IMR-90 (cell line): ENCODE measurements around the gene SLC5A11. TPM values are rescaled to one million over a fixed set of nuclear protein-coding genes. Genes with fewer than 3 reads are reported as not detected.

Experiments
- ATAC-seq: fragments of 200-7000 bp; cut with Tn5 transposase; 2 replicates; pipeline ENCODE4 v1.9.1; 2020; ENCODE audit warnings: low read depth, mild to moderate bottlenecking, moderate library complexity
- BruUV-seq: library from RNA; stranded (reverse); fragments of 400-500 nt; replicated peaks from 2 replicates; lab custom pipeline; 2021; lab: Mats Ljungman, UMichigan
- CTCF ChIA-PET: fragments of 300-600 bp; formaldehyde crosslinking; extraction: SDS; loops from one replicate; lab custom pipeline; 2021; ENCODE audit warnings: antibody characterized with exemption; lab: Yijun Ruan, JAX
- POLR2A ChIA-PET: fragments of 300-600 bp; sonication (Branson Sonifier 250); formaldehyde crosslinking; loops from one replicate; lab custom pipeline; 2022; ENCODE audit warnings: antibody characterized with exemption; ENCODE audit not compliant: unreplicated experiment; lab: Charles Lee
- DNase-seq: peaks from one replicate; pipeline ENCODE4 v3.0.0; 2013
- H2AFZ ChIP-seq: replicated peaks from 2 replicates; pipeline ENCODE3; 2013; ENCODE audit warnings: low read length, mild to moderate bottlenecking; ENCODE audit not compliant: poor library complexity
- H2AK5ac ChIP-seq: 2 replicates; pipeline ENCODE4 v1.6.1; 2013; ENCODE audit warnings: low read depth, low read length, inconsistent platforms
- H2AK9ac ChIP-seq: replicated peaks from 2 replicates; pipeline ENCODE3; 2013; ENCODE audit warnings: mild to moderate bottlenecking, low read depth, low read length, moderate library complexity; ENCODE audit not compliant: poor library complexity
- H2BK120ac ChIP-seq: 2 replicates; pipeline ENCODE4 v1.6.1; 2013; ENCODE audit warnings: low read depth, low read length, inconsistent platforms
- H2BK15ac ChIP-seq: 3 replicates; pipeline ENCODE4 v1.6.1; 2013; ENCODE audit warnings: low read depth, low read length, inconsistent platforms
- H2BK20ac ChIP-seq: 2 replicates; pipeline ENCODE4 v1.6.1; 2013; ENCODE audit warnings: low read depth, mild to moderate bottlenecking, inconsistent platforms, low read length, moderate library complexity
- H2BK5ac ChIP-seq: 2 replicates; pipeline ENCODE4 v1.6.1; 2013; ENCODE audit warnings: mild to moderate bottlenecking, low read depth, low read length, inconsistent platforms; ENCODE audit not compliant: poor library complexity, severe bottlenecking
- H3K14ac ChIP-seq: replicated peaks from 2 replicates; pipeline ENCODE4 v1.6.1; 2013; ENCODE audit warnings: low read depth, low read length, inconsistent platforms
- H3K18ac ChIP-seq: 2 replicates; pipeline ENCODE4 v1.6.1; 2013; ENCODE audit warnings: low read depth, low read length, control low read depth
- H3K23ac ChIP-seq: 2 replicates; pipeline ENCODE4 v1.6.1; 2013; ENCODE audit warnings: low read depth, low read length, inconsistent platforms
- H3K27ac ChIP-seq: 2 replicates; pipeline ENCODE4 v1.5.1; 2013; ENCODE audit warnings: mild to moderate bottlenecking, control low read depth, low read length; ENCODE audit not compliant: insufficient read depth
- H3K27me3 ChIP-seq: 2 replicates; pipeline ENCODE4 v1.6.1; 2013; ENCODE audit warnings: low read length; ENCODE audit not compliant: control insufficient read depth, insufficient read depth
- H3K36me3 ChIP-seq: 2 replicates; pipeline ENCODE4 v1.6.1; 2013; ENCODE audit warnings: low read length, mixed read lengths; ENCODE audit not compliant: control insufficient read depth, insufficient read depth
- H3K4ac ChIP-seq: 2 replicates; pipeline ENCODE4 v1.6.1; 2013; ENCODE audit warnings: low read depth, low read length, inconsistent platforms
- H3K4me1 ChIP-seq: 2 replicates; pipeline ENCODE4 v1.6.1; 2013; ENCODE audit warnings: low read length, mixed read lengths; ENCODE audit not compliant: control insufficient read depth, insufficient read depth
- H3K4me2 ChIP-seq: 2 replicates; pipeline ENCODE4 v1.6.1; 2013; ENCODE audit warnings: low read depth, mild to moderate bottlenecking, control low read depth, low read length, moderate library complexity
- H3K4me3 ChIP-seq: 2 replicates; pipeline ENCODE4 v1.5.1; 2013; ENCODE audit warnings: low read depth, mild to moderate bottlenecking, control low read depth, low read length, moderate library complexity; ENCODE audit not compliant: insufficient read depth
- H3K56ac ChIP-seq: 2 replicates; pipeline ENCODE4 v1.6.1; 2013; ENCODE audit warnings: low read length, inconsistent platforms; ENCODE audit not compliant: insufficient read depth; ENCODE audit errors: extremely low read depth
- H3K79me1 ChIP-seq, 2 experiments: 2 replicates each; pipeline ENCODE4 v1.6.1; 2013; ENCODE audit warnings: low read length in 2 of 2, inconsistent platforms in 1 of 2, low read depth in 1 of 2
- H3K9ac ChIP-seq: 2 replicates; pipeline ENCODE4 v1.6.1; 2013; ENCODE audit warnings: low read depth, low read length, control low read depth
- H3K9me1 ChIP-seq: 2 replicates; pipeline ENCODE4 v1.6.1; 2013; ENCODE audit warnings: low read length, inconsistent platforms; ENCODE audit not compliant: insufficient read depth
- H3K9me3 ChIP-seq: 2 replicates; pipeline ENCODE4 v1.6.1; 2013; ENCODE audit warnings: low read length; ENCODE audit not compliant: control insufficient read depth, insufficient read depth
- H4K20me1 ChIP-seq: 2 replicates; pipeline ENCODE4 v1.6.1; 2013; ENCODE audit warnings: low read length, inconsistent platforms; ENCODE audit not compliant: insufficient read depth
- H4K5ac ChIP-seq: 2 replicates; pipeline ENCODE4 v1.6.1; 2013; ENCODE audit warnings: mild to moderate bottlenecking, low read depth, low read length, control low read depth
- H4K8ac ChIP-seq, 2 experiments: 2 replicates each; pipeline ENCODE4 v1.6.1; 2013; ENCODE audit warnings: low read depth in 2 of 2, low read length in 2 of 2, control low read depth in 1 of 2, inconsistent platforms in 1 of 2
- H4K91ac ChIP-seq: 2 replicates; pipeline ENCODE4 v1.6.1; 2013; ENCODE audit warnings: low read depth, low read length, inconsistent platforms; ENCODE audit not compliant: insufficient read depth
- BHLHE40 ChIP-seq: fragments of 150-350 bp; IDR thresholded peaks from 2 replicates; pipeline ENCODE4 v1.6.1; 2016; ENCODE audit warnings: mild to moderate bottlenecking, low read depth, low read length
- MAFK ChIP-seq: IDR thresholded peaks from 2 replicates; pipeline ENCODE4 v1.6.1; 2012; ENCODE audit warnings: low read depth, low read length, improper control_type of control experiment
- MXI1 ChIP-seq: IDR thresholded peaks from 2 replicates; pipeline ENCODE4 v1.6.1; 2012; ENCODE audit warnings: low read depth, mild to moderate bottlenecking, low read length, moderate library complexity, borderline replicate concordance
- NFE2L2 ChIP-seq: fragments of 150-350 bp; IDR thresholded peaks from 2 replicates; pipeline ENCODE4 v1.6.1; 2016; ENCODE audit warnings: low read depth, mild to moderate bottlenecking, low read length
- POLR2A ChIP-seq: IDR thresholded peaks from 2 replicates; pipeline ENCODE4 v1.6.1; 2012; ENCODE audit warnings: mild to moderate bottlenecking, low read depth, low read length
- RAD21 ChIP-seq: IDR thresholded peaks from 2 replicates; pipeline ENCODE4 v1.6.1; 2012; ENCODE audit warnings: low read length, improper control_type of control experiment
- WGBS, 2 experiments: methylation state at CpG; one replicate each; pipeline versions ENCODE4 v1.1.5 to v1.1.7; 2013; ENCODE audit warnings: missing lambda C conversion rate in 2 of 2; ENCODE audit not compliant: insufficient read length in 1 of 2; ENCODE audit errors: extremely low coverage in 2 of 2; 5-methylcytosine and 5-hydroxymethylcytosine counted together
- dilution Hi-C: fragments of 300-500 bp; cut with HindIII; formaldehyde crosslinking; loops from one replicate; pipeline ENCODE4 v1.14.3; 2018; ENCODE audit warnings: low sequenced_read_pairs; ENCODE audit not compliant: unreplicated experiment
- in situ Hi-C: fragments of 300-500 bp; cut with MboI; formaldehyde crosslinking; loops from 3 replicates; pipeline ENCODE4 v1.14.3; 2019; ENCODE audit warnings: low sequenced_read_pairs, inconsistent platforms, mixed read lengths
- intact Hi-C: fragments of 100-400 bp; cut with micrococcal nuclease; formaldehyde crosslinking; loops from 2 replicates; pipeline ENCODE4 v1.10.0; 2022
- polyA plus RNA-seq, 3 experiments: library from polyadenylated mRNA; depleted of rRNA; stranded (reverse); fragments of >200 nt; gene quantifications; 2 replicates each; pipeline ENCODE4 v1.2.3, GENCODE V29; 2012; ENCODE audit warnings: low replicate concordance in 1 of 3
- total RNA-seq: library from RNA; depleted of rRNA; stranded (reverse); fragments of >200 nt; gene quantifications from 2 replicates; pipeline ENCODE4 v1.2.3, GENCODE V29; 2012
- TF ChIP-seq, protein P1 (sequence below): fragments of 150-350 bp; IDR thresholded peaks from 2 replicates; pipeline ENCODE4 v1.6.1; 2016; ENCODE audit warnings: low read depth, mild to moderate bottlenecking, low read length, moderate library complexity, borderline replicate concordance

The SLC5A11 gene
- total and polyA plus RNA-seq, 2 of the 4 experiments (the other 2 are of a cell fraction), result under 0.01 TPM; not detected in 1

DNA sequence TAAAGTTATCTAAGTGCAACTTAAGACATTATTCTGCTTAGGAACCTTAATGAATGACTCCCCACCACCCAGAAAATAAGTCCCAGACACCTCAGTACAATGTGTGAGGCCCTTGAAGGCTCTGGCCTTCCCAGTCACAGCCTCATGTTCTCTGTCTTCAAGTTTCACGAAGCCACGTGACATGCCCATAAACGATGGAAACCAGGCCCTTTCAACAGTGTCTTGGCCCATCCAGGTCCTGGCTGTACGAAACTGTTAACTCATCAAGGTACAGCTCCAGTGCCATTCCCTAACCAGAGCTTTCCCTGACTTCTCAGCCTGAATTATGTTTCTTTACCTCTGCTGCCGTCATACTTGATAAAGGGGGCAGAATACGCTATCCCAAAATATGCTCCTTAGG is 100.4 kb downstream of the SLC5A11 start:
- no peak for TF ChIP-seq MXI1
- no peak for TF ChIP-seq MAFK
- TF ChIP-seq POLR2A, result no peak
- TF ChIP-seq, protein P1, sequence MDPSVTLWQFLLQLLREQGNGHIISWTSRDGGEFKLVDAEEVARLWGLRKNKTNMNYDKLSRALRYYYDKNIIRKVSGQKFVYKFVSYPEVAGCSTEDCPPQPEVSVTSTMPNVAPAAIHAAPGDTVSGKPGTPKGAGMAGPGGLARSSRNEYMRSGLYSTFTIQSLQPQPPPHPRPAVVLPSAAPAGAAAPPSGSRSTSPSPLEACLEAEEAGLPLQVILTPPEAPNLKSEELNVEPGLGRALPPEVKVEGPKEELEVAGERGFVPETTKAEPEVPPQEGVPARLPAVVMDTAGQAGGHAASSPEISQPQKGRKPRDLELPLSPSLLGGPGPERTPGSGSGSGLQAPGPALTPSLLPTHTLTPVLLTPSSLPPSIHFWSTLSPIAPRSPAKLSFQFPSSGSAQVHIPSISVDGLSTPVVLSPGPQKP, result no peak
- TF ChIP-seq NFE2L2, result no peak
- no peak for TF ChIP-seq RAD21
- TF ChIP-seq BHLHE40, result no peak
- Histone ChIP-seq H3K79me1 (peaks cover 17 to 32% of the 10 kb centered on the region in 2 experiments), H3K4me3 (no peak overlapping the region), H4K5ac (no peak overlapping the region), H2BK20ac (no peak overlapping the region), H3K9me3 (no peaks in the 10 kb centered on the region), H3K9me1 (peaks cover 14% of the 10 kb centered on the region), H2AFZ (no peak overlapping the region), H3K56ac (no peak overlapping the region), H3K4me1 (no peaks in the 10 kb centered on the region), H2BK120ac (no peak overlapping the region), H4K8ac (no peak overlapping the region), H3K36me3 (peaks cover 49% of the 10 kb centered on the region), H4K91ac (no peak overlapping the region), H3K9ac (no peak overlapping the region), H2AK5ac (no peak overlapping the region), H3K27ac (no peak overlapping the region), H3K23ac (no peak overlapping the region), H3K4me2 (no peak overlapping the region), H2BK15ac (no peak overlapping the region), H4K20me1 (no peaks in the 10 kb centered on the region; the same call in 1 of the 2 replicates), H3K14ac (no peak overlapping the region), H3K27me3 (no peaks in the 10 kb centered on the region), H2BK5ac (no peak overlapping the region), H2AK9ac (no peak overlapping the region), H3K4ac (no peak overlapping the region), H3K18ac (no peak overlapping the region)
- DNase-seq (no peak), ATAC-seq (no peak)
- BruUV-seq, result no TSS peak
- WGBS, 2 experiments, result 94% methylated on average over 3 of the region's 6 CpGs; no CpG with 5 or more reads in 1 of the 2 experiments
- in situ Hi-C loops (loop anchor here (25.0 kb wide), 1 partner anchor 384 kb away; no protein-coding TSS in a partner anchor), intact Hi-C loops (no loop called here), dilution Hi-C loops (no loop called here)
- CTCF ChIA-PET, result no interaction called here
- POLR2A ChIA-PET, result no interaction called here
